Activated CD8-positive, alpha-beta T cell treated with anti-CD3 and anti-CD28 coated beads for 36 hours (primary cell): ENCODE measurements around the gene LRRC27. TPM values are rescaled to one million over a fixed set of nuclear protein-coding genes. Genes with fewer than 3 reads are reported as not detected.
"Not testable (repeated sequence)": the region's sequence is repeated elsewhere in the genome, so short reads cannot be mapped to it uniquely, and the experiment has no call there.

ENCODE experiments used
- ATAC-seq: fragments of 200-7000 bp; cut with Tn5 transposase; one replicate; pipeline ENCODE4 v1.10.0; 2021; ENCODE audit warnings: mild to moderate bottlenecking, moderate library complexity
- CTCF ChIA-PET: fragments of 350-600 bp; sonication (Branson Sonifier 250); formaldehyde crosslinking; loops from one replicate; lab custom pipeline; 2021; ENCODE audit warnings: antibody characterized with exemption; lab: Charles Lee
- POLR2A ChIA-PET: fragments of 350-600 bp; sonication (Branson Sonifier 250); formaldehyde crosslinking; loops from one replicate; lab custom pipeline; 2021; ENCODE audit warnings: antibody characterized with exemption; lab: Charles Lee
- DNase-seq: peaks from one replicate; pipeline ENCODE4 v3.0.0-alpha.2; 2020
- H3K27ac Mint-ChIP-seq: one replicate; pipeline ENCODE4 v1.8.0; 2021; ENCODE audit warnings: mild to moderate bottlenecking, mixed read lengths
- H3K27me3 Mint-ChIP-seq: one replicate; pipeline ENCODE4 v1.8.0; 2021; ENCODE audit warnings: mixed read lengths
- H3K36me3 Mint-ChIP-seq: one replicate; pipeline ENCODE4 v1.8.0; 2021; ENCODE audit warnings: low read depth, mixed read lengths
- H3K4me1 Mint-ChIP-seq: one replicate; pipeline ENCODE4 v1.8.0; 2021; ENCODE audit warnings: low read depth, mixed read lengths
- H3K4me3 Mint-ChIP-seq: one replicate; pipeline ENCODE4 v1.8.0; 2021; ENCODE audit warnings: mild to moderate bottlenecking, moderate library complexity, mixed read lengths
- H3K9me3 Mint-ChIP-seq: one replicate; pipeline ENCODE4 v1.8.0; 2021; ENCODE audit warnings: mixed read lengths
- intact Hi-C: fragments of 100-400 bp; cut with micrococcal nuclease; formaldehyde crosslinking; loops from one replicate; pipeline ENCODE4 v1.10.0; 2022
- total RNA-seq, 2 experiments: library from RNA; stranded (reverse); gene quantifications; one replicate each; pipeline ENCODE4 v1.2.3, GENCODE V29; 2021
- TF ChIP-seq, protein P1 (sequence below): fragments of 200-600 bp; IDR thresholded peaks from one replicate; pipeline ENCODE4 v1.8.0; 2022; ENCODE audit warnings: antibody characterized with exemption, mild to moderate bottlenecking

The LRRC27 gene
- total RNA-seq, 2 experiments from 2014 or later: 2.7 to 3.5 TPM

- no peak overlapping the region for H3K4me3 Mint-ChIP-seq
- ATAC-seq (no peak), DNase-seq (no peak)
- TF ChIP-seq, protein P1, sequence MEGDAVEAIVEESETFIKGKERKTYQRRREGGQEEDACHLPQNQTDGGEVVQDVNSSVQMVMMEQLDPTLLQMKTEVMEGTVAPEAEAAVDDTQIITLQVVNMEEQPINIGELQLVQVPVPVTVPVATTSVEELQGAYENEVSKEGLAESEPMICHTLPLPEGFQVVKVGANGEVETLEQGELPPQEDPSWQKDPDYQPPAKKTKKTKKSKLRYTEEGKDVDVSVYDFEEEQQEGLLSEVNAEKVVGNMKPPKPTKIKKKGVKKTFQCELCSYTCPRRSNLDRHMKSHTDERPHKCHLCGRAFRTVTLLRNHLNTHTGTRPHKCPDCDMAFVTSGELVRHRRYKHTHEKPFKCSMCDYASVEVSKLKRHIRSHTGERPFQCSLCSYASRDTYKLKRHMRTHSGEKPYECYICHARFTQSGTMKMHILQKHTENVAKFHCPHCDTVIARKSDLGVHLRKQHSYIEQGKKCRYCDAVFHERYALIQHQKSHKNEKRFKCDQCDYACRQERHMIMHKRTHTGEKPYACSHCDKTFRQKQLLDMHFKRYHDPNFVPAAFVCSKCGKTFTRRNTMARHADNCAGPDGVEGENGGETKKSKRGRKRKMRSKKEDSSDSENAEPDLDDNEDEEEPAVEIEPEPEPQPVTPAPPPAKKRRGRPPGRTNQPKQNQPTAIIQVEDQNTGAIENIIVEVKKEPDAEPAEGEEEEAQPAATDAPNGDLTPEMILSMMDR: no peak
- H3K36me3 Mint-ChIP-seq: no peaks in the 10 kb centered on the region
- no peak overlapping the region for H3K27ac Mint-ChIP-seq
- peaks cover 7% of the 10 kb centered on the region for H3K4me1 Mint-ChIP-seq
- no peaks in the 10 kb centered on the region for H3K9me3 Mint-ChIP-seq
- intact Hi-C loops: no loop called here
- no peaks in the 10 kb centered on the region for H3K27me3 Mint-ChIP-seq
- ChIA-PET CTCF (no interaction called here), POLR2A (no interaction called here)
These were observed 51.8 kb downstream of the LRRC27 start for GRCh38 chr10:132383751-132384196.

- Mint-ChIP-seq H3K4me3 (no peak overlapping the region), H3K36me3 (no peaks in the 10 kb centered on the region), H3K27ac (no peak overlapping the region), H3K4me1 (peaks cover 10% of the 10 kb centered on the region), H3K9me3 (no peaks in the 10 kb centered on the region), H3K27me3 (no peaks in the 10 kb centered on the region)
- TF ChIP-seq, protein P1: no peak
- ATAC-seq (no peak), DNase-seq (no peak)
- CTCF ChIA-PET: interaction anchor here (1.5 kb wide), 1 partner anchor 59 kb away, joined by 3 read pairs; no protein-coding TSS in a partner anchor
- POLR2A ChIA-PET: no interaction called here
- intact Hi-C loops: loop anchor here (5.0 kb wide), 1 partner anchor 67 kb away; no protein-coding TSS in a partner anchor
These were observed 52.8 kb downstream of the LRRC27 start for GRCh38 chr10:132384618-132385388.

DNA sequence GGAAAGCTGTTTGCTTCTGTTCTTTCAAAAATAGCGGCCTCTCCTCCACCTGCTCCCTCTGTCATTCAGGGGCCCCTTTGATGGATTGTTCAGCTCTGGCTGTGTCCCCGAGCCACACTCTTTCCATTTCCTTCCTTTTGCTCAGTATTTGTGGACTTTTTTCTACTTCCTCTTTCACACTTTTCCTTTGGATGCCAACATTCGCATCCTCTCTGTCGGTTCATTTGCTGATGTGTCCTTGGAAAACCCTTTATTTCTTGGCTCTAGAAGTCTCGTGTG is 53.3 kb downstream of the LRRC27 start:
- DNase-seq: no peak
- no peak overlapping the region for H3K4me3 Mint-ChIP-seq
- intact Hi-C loops: loop anchor here (5.0 kb wide), 1 partner anchor 67 kb away; no protein-coding TSS in a partner anchor
- ChIA-PET CTCF (interaction anchor here (1.5 kb wide), 1 partner anchor 58 kb away, joined by 3 read pairs; no protein-coding TSS in a partner anchor), POLR2A (no interaction called here)
- no peaks in the 10 kb centered on the region for H3K36me3 Mint-ChIP-seq
- ATAC-seq: no peak
- no peak overlapping the region for H3K27ac Mint-ChIP-seq
- TF ChIP-seq, protein P1: no peak
- no peaks in the 10 kb centered on the region for H3K9me3 Mint-ChIP-seq
- peaks cover 10% of the 10 kb centered on the region for H3K4me1 Mint-ChIP-seq
- H3K27me3 Mint-ChIP-seq: no peaks in the 10 kb centered on the region

DNA sequence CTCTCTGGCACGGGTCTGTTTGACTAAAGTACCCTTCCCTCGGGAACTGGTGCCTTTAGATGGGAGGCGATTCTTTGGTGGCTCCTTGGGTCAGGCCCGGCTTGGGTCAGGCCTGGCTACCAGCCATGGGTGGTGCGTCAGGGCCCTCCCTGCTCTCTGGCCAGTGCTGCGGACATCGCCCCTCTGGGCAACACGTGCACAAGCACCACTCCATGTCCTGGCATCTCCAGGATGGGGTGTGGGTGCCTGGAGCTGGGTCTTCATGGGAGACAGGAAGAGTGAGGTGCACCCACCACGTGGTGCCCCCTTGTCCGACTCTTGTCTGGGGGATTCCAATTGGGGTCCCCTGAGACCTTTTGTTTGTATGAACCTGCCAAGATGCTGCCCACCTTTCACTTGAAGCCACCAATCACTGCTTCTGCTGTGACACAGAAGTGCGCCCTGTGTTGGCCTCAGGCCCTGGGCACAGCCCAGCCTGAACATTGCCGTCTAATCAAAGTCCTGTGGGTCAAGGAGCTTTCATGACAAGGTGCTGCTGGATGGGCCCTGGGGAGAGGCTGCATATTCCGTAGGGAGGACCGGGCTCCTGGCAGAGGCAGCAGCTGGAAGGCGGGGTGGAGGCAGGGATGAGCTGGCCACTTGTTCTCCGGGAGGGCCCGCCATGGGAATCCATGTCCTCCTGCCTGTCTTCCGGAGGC is 53.9 kb downstream of the LRRC27 start:
- Mint-ChIP-seq H3K27me3 (no peaks in the 10 kb centered on the region), H3K9me3 (no peaks in the 10 kb centered on the region), H3K4me3 (no peak overlapping the region), H3K36me3 (no peaks in the 10 kb centered on the region), H3K27ac (no peak overlapping the region), H3K4me1 (peaks cover 10% of the 10 kb centered on the region)
- intact Hi-C loops: loop anchor here (5.0 kb wide), 1 partner anchor 66 kb away; no protein-coding TSS in a partner anchor
- DNase-seq (no peak), ATAC-seq (no peak)
- CTCF ChIA-PET: interaction anchor here (1.5 kb wide), 1 partner anchor 58 kb away, joined by 3 read pairs; no protein-coding TSS in a partner anchor
- TF ChIP-seq, protein P1: no peak
- POLR2A ChIA-PET: no interaction called here

- no peaks in the 10 kb centered on the region for H3K36me3 Mint-ChIP-seq
- ATAC-seq (peak; percentile 10), DNase-seq (no peak)
- intact Hi-C loops: loop anchor here (5.0 kb wide), 1 partner anchor 66 kb away; no protein-coding TSS in a partner anchor
- H3K27ac Mint-ChIP-seq: peak overlapping the region; percentile 46
- no peaks in the 10 kb centered on the region for H3K27me3 Mint-ChIP-seq
- CTCF ChIA-PET: interaction anchor here (1.5 kb wide), 1 partner anchor 57 kb away, joined by 3 read pairs; no protein-coding TSS in a partner anchor
- H3K4me1 Mint-ChIP-seq: peaks cover 10% of the 10 kb centered on the region
- TF ChIP-seq, protein P1: no peak
- no peaks in the 10 kb centered on the region for H3K9me3 Mint-ChIP-seq
- POLR2A ChIA-PET: no interaction called here
- no peak overlapping the region for H3K4me3 Mint-ChIP-seq
These were observed 54.4 kb downstream of the LRRC27 start for GRCh38 chr10:132386419-132386831.

- peak overlapping the region; percentile 46 for H3K27ac Mint-ChIP-seq
- H3K4me1 Mint-ChIP-seq, POLR2A ChIA-PET, DNase-seq, H3K4me3 Mint-ChIP-seq, ATAC-seq, H3K36me3 Mint-ChIP-seq, H3K9me3 Mint-ChIP-seq, H3K27me3 Mint-ChIP-seq: not testable (repeated sequence)
- CTCF ChIA-PET: interaction anchor here (0.7 kb wide), 1 partner anchor 60 kb away, joined by 4 read pairs; no protein-coding TSS in a partner anchor
- intact Hi-C loops: loop anchor here (5.0 kb wide), 1 partner anchor 65 kb away; no protein-coding TSS in a partner anchor
These were observed 54.9 kb downstream of the LRRC27 start for GRCh38 chr10:132386896-132387295.
